ENCODE results near the gene ATAD3B.
"Not testable (repeated sequence)": the region's sequence is repeated elsewhere in the genome, so short reads cannot be mapped to it uniquely, and the experiment has no call there.

ATAD3B gene

GRCh38 chr1:1521331-1521730 lies 49.8 kb downstream of the ATAD3B start:
- Histone ChIP-seq H3K4me1 (ENCODE audit: control insufficient read depth in 1 of 2, insufficient read depth in 2 of 2, low read length in 2 of 2) (no peaks in the 10 kb centered on the region), H3K9me3 (ENCODE audit: control insufficient read depth in 1 of 2, low read length in 2 of 2) (no peaks in the 10 kb centered on the region), H3K4me3 (ENCODE audit: low read depth in 1 of 2, low read length in 2 of 2) (no peak overlapping the region), H3K36me3 (ENCODE audit: control insufficient read depth in 1 of 2, insufficient read depth in 2 of 2, low read length in 2 of 2) (peaks cover 0 to 36% of the 10 kb centered on the region in 2 donors), H3K27ac (ENCODE audit: low read length) (no peak overlapping the region), H3K27me3 (ENCODE audit: low read depth, low read length) (no peaks in the 10 kb centered on the region)

- not testable (repeated sequence) for H3K4me1 ChIP-seq (ENCODE audit: control insufficient read depth in 1 of 2, insufficient read depth in 2 of 2, low read length in 2 of 2); H3K9me3 ChIP-seq (ENCODE audit: control insufficient read depth in 1 of 2, low read length in 2 of 2); H3K4me3 ChIP-seq (ENCODE audit: low read depth in 1 of 2, low read length in 2 of 2); H3K27me3 ChIP-seq (ENCODE audit: low read depth, low read length); H3K27ac ChIP-seq (ENCODE audit: low read length)
- peaks cover 0 to 43% of the 10 kb centered on the region in 2 donors for H3K36me3 ChIP-seq (ENCODE audit: control insufficient read depth in 1 of 2, insufficient read depth in 2 of 2, low read length in 2 of 2)
These were observed 51.0 kb downstream of the ATAD3B start for GRCh38 chr1:1522536-1522935.

- H3K4me3 ChIP-seq (ENCODE audit: low read depth in 1 of 2, low read length in 2 of 2); H3K27me3 ChIP-seq (ENCODE audit: low read depth, low read length); H3K9me3 ChIP-seq (ENCODE audit: control insufficient read depth in 1 of 2, low read length in 2 of 2); H3K4me1 ChIP-seq (ENCODE audit: control insufficient read depth in 1 of 2, insufficient read depth in 2 of 2, low read length in 2 of 2); H3K27ac ChIP-seq (ENCODE audit: low read length): not testable (repeated sequence)
- peaks cover 0 to 45% of the 10 kb centered on the region in 2 donors for H3K36me3 ChIP-seq (ENCODE audit: control insufficient read depth in 1 of 2, insufficient read depth in 2 of 2, low read length in 2 of 2)
These were observed 51.7 kb downstream of the ATAD3B start for GRCh38 chr1:1523226-1523625.

GRCh38 chr1:1523651-1524050 lies 52.1 kb downstream of the ATAD3B start:
- H3K4me1 ChIP-seq (ENCODE audit: control insufficient read depth in 1 of 2, insufficient read depth in 2 of 2, low read length in 2 of 2); H3K27ac ChIP-seq (ENCODE audit: low read length); H3K9me3 ChIP-seq (ENCODE audit: control insufficient read depth in 1 of 2, low read length in 2 of 2); H3K27me3 ChIP-seq (ENCODE audit: low read depth, low read length); H3K4me3 ChIP-seq (ENCODE audit: low read depth in 1 of 2, low read length in 2 of 2): not testable (repeated sequence)
- H3K36me3 ChIP-seq (ENCODE audit: control insufficient read depth in 1 of 2, insufficient read depth in 2 of 2, low read length in 2 of 2) = peaks cover 0 to 45% of the 10 kb centered on the region in 2 donors

GRCh38 chr1:1524750-1525383 lies 53.3 kb downstream of the ATAD3B start:
- not testable (repeated sequence) for H3K4me1 ChIP-seq (ENCODE audit: control insufficient read depth in 1 of 2, insufficient read depth in 2 of 2, low read length in 2 of 2); H3K27me3 ChIP-seq (ENCODE audit: low read depth, low read length)
- H3K36me3 ChIP-seq (ENCODE audit: control insufficient read depth in 1 of 2, insufficient read depth in 2 of 2, low read length in 2 of 2) = peaks cover 4 to 49% of the 10 kb centered on the region in 2 donors

GRCh38 chr1:1526476-1526875 lies 54.9 kb downstream of the ATAD3B start:
- H3K27ac ChIP-seq (ENCODE audit: low read length); H3K4me3 ChIP-seq (ENCODE audit: low read depth in 1 of 2, low read length in 2 of 2); H3K27me3 ChIP-seq (ENCODE audit: low read depth, low read length); H3K4me1 ChIP-seq (ENCODE audit: control insufficient read depth in 1 of 2, insufficient read depth in 2 of 2, low read length in 2 of 2); H3K9me3 ChIP-seq (ENCODE audit: control insufficient read depth in 1 of 2, low read length in 2 of 2): not testable (repeated sequence)
- peaks cover 5 to 44% of the 10 kb centered on the region in 2 donors for H3K36me3 ChIP-seq (ENCODE audit: control insufficient read depth in 1 of 2, insufficient read depth in 2 of 2, low read length in 2 of 2)

More at GRCh38 chr1:1524750-1525383, 53.3 kb downstream of the ATAD3B start:
- H3K9me3 ChIP-seq (ENCODE audit: control insufficient read depth in 1 of 2, low read length in 2 of 2); H3K4me3 ChIP-seq (ENCODE audit: low read depth in 1 of 2, low read length in 2 of 2); H3K27ac ChIP-seq (ENCODE audit: low read length): not testable (repeated sequence)

- H3K27ac ChIP-seq (ENCODE audit: low read length) = no peak overlapping the region
- no peaks in the 10 kb centered on the region for H3K9me3 ChIP-seq (ENCODE audit: control insufficient read depth in 1 of 2, low read length in 2 of 2)
- no peaks in the 10 kb centered on the region for H3K4me1 ChIP-seq (ENCODE audit: control insufficient read depth in 1 of 2, insufficient read depth in 2 of 2, low read length in 2 of 2)
- H3K36me3 ChIP-seq (ENCODE audit: control insufficient read depth in 1 of 2, insufficient read depth in 2 of 2, low read length in 2 of 2) = peaks cover 5 to 44% of the 10 kb centered on the region in 2 donors
- H3K27me3 ChIP-seq (ENCODE audit: low read depth, low read length) = no peaks in the 10 kb centered on the region
- H3K4me3 ChIP-seq (ENCODE audit: low read depth in 1 of 2, low read length in 2 of 2) = no peak overlapping the region
These were observed 55.7 kb downstream of the ATAD3B start for GRCh38 chr1:1527092-1527816.

- Histone ChIP-seq H3K27ac (ENCODE audit: low read length) (no peak overlapping the region), H3K9me3 (ENCODE audit: control insufficient read depth in 1 of 2, low read length in 2 of 2) (no peaks in the 10 kb centered on the region), H3K27me3 (ENCODE audit: low read depth, low read length) (no peaks in the 10 kb centered on the region), H3K4me1 (ENCODE audit: control insufficient read depth in 1 of 2, insufficient read depth in 2 of 2, low read length in 2 of 2) (no peaks in the 10 kb centered on the region), H3K4me3 (ENCODE audit: low read depth in 1 of 2, low read length in 2 of 2) (no peak overlapping the region), H3K36me3 (ENCODE audit: control insufficient read depth in 1 of 2, insufficient read depth in 2 of 2, low read length in 2 of 2) (peaks cover 5 to 36% of the 10 kb centered on the region in 2 donors)
These were observed 57.0 kb downstream of the ATAD3B start for GRCh38 chr1:1528301-1529267.

GRCh38 chr1:1529321-1529720 lies 57.8 kb downstream of the ATAD3B start:
- H3K9me3 ChIP-seq (ENCODE audit: control insufficient read depth in 1 of 2, low read length in 2 of 2) = no peaks in the 10 kb centered on the region
- H3K4me3 ChIP-seq (ENCODE audit: low read depth in 1 of 2, low read length in 2 of 2) = no peak overlapping the region
- H3K36me3 ChIP-seq (ENCODE audit: control insufficient read depth in 1 of 2, insufficient read depth in 2 of 2, low read length in 2 of 2) = peaks cover 5 to 36% of the 10 kb centered on the region in 2 donors
- no peaks in the 10 kb centered on the region for H3K4me1 ChIP-seq (ENCODE audit: control insufficient read depth in 1 of 2, insufficient read depth in 2 of 2, low read length in 2 of 2)
- H3K27ac ChIP-seq (ENCODE audit: low read length) = no peak overlapping the region
- no peaks in the 10 kb centered on the region for H3K27me3 ChIP-seq (ENCODE audit: low read depth, low read length)

- H3K9me3 ChIP-seq (ENCODE audit: control insufficient read depth in 1 of 2, low read length in 2 of 2) = no peaks in the 10 kb centered on the region
- no peak overlapping the region for H3K4me3 ChIP-seq (ENCODE audit: low read depth in 1 of 2, low read length in 2 of 2)
- H3K27ac ChIP-seq (ENCODE audit: low read length) = no peak overlapping the region
- peaks cover 5 to 34% of the 10 kb centered on the region in 2 donors for H3K36me3 ChIP-seq (ENCODE audit: control insufficient read depth in 1 of 2, insufficient read depth in 2 of 2, low read length in 2 of 2)
- H3K4me1 ChIP-seq (ENCODE audit: control insufficient read depth in 1 of 2, insufficient read depth in 2 of 2, low read length in 2 of 2) = no peaks in the 10 kb centered on the region
- no peaks in the 10 kb centered on the region for H3K27me3 ChIP-seq (ENCODE audit: low read depth, low read length)
These were observed 58.4 kb downstream of the ATAD3B start for GRCh38 chr1:1529936-1530335.

- H3K4me3 ChIP-seq (ENCODE audit: low read depth in 1 of 2, low read length in 2 of 2) = no peak overlapping the region
- H3K27me3 ChIP-seq (ENCODE audit: low read depth, low read length) = no peaks in the 10 kb centered on the region
- H3K9me3 ChIP-seq (ENCODE audit: control insufficient read depth in 1 of 2, low read length in 2 of 2) = no peaks in the 10 kb centered on the region
- no peak overlapping the region for H3K27ac ChIP-seq (ENCODE audit: low read length)
- peaks cover 0 to 8% of the 10 kb centered on the region in 2 donors for H3K4me1 ChIP-seq (ENCODE audit: control insufficient read depth in 1 of 2, insufficient read depth in 2 of 2, low read length in 2 of 2)
- peaks cover 5 to 29% of the 10 kb centered on the region in 2 donors for H3K36me3 ChIP-seq (ENCODE audit: control insufficient read depth in 1 of 2, insufficient read depth in 2 of 2, low read length in 2 of 2)
These were observed 60.4 kb downstream of the ATAD3B start for GRCh38 chr1:1531947-1532346.

Data from muscle layer of duodenum (tissue), 2 donors.